Right lobe of liver (tissue), 6 donors: ENCODE measurements around the gene RAB42. TPM values are rescaled to one million over a fixed set of nuclear protein-coding genes. Genes with fewer than 3 reads are reported as not detected.

ENCODE experiments used
- ATAC-seq, 4 donors: fragments of 200-7000 bp; cut with Tn5 transposase; one replicate each; pipeline ENCODE4 v1.9.1; 2020; ENCODE audit warnings: mild to moderate bottlenecking in 4 of 4, moderate library complexity in 4 of 4
- DNase-seq, 3 donors: peaks; one replicate each; pipeline ENCODE4 v3.0.0-alpha.2; 2020
- H3K27ac ChIP-seq, 3 donors: fragments of 200-600 bp; one replicate each; pipeline ENCODE4 v1.8.0; 2022
- H3K27me3 ChIP-seq, 2 donors: fragments of 200-600 bp; one replicate each; pipeline ENCODE4 v1.8.0; 2022
- H3K36me3 ChIP-seq, 4 donors: fragments of 200-600 bp; sonication (generic) in 1 of 4; one replicate each; pipeline versions ENCODE4 v1.5.1 to v1.8.0; 2017 to 2022; ENCODE audit warnings: control low read depth in 1 of 4
- H3K4me1 ChIP-seq, 4 donors: fragments of 200-600 bp; sonication (generic) in 1 of 4; one replicate each; pipeline versions ENCODE4 v1.5.1 to v1.8.0; 2017 to 2022; ENCODE audit warnings: control low read depth in 1 of 4
- H3K4me3 ChIP-seq, 3 donors: fragments of 200-600 bp; one replicate each; pipeline ENCODE4 v1.8.0; 2022
- H3K9me3 ChIP-seq, 4 donors: fragments of 200-600 bp; sonication (generic) in 1 of 4; one replicate each; pipeline versions ENCODE4 v1.5.1 to v1.8.0; 2017 to 2022; ENCODE audit warnings: control low read depth in 1 of 4
- CTCF ChIP-seq, 4 donors: fragments of 200-600 bp in 3 of 4; fragments of 450-650 bp in 1 of 4; IDR thresholded peaks; one replicate each; pipeline versions ENCODE4 v1.5.1 to v1.8.0; 2016 to 2022; ENCODE audit warnings: antibody characterized with exemption in 4 of 4, mild to moderate bottlenecking in 2 of 4
- POLR2A ChIP-seq: fragments of 450-650 bp; IDR thresholded peaks from one replicate; pipeline ENCODE4 v1.6.1; 2017; ENCODE audit warnings: antibody characterized with exemption, mild to moderate bottlenecking
- WGBS: methylation state at CpG from one replicate; pipeline ENCODE4 v1.1.6; 2018; ENCODE audit warnings: low coverage, low lambda C conversion rate; ENCODE audit not compliant: insufficient coverage; ENCODE audit errors: missing lambda C conversion rate; 5-methylcytosine and 5-hydroxymethylcytosine counted together
- intact Hi-C, 2 donors: fragments of 100-400 bp; cut with DNase I; formaldehyde crosslinking; loops; one replicate each; pipeline versions ENCODE4 v1.11.2 to v1.14.1; 2022
- total RNA-seq, 6 experiments: library from RNA; depleted of rRNA in 2 of 6; stranded (reverse); fragments of >200 nt in 2 of 6; fragmentation: NEBNext Ultra II Directional in 3 of 6; extraction: Animal tissue kit (Norgen Biotek cat#: 25700) in 3 of 6; gene quantifications; one replicate each; pipeline versions ENCODE4 v1.1.0 to v1.2.4, GENCODE V29; 2016 to 2023
- donor health status: DM: no; HTN: yes; CAD: no.
- donor health status: DM: no; HTN: no; CAD: no.
- donor health status: DM: no; HTN: no; CAD: no.
- donor health status: DM: no; HTN: yes; CAD: no.
- donor health status: DM: no; HTN: yes; CAD: no.

The RAB42 gene
- total RNA-seq, 6 experiments from 2014 or later: 0.28 to 12.0 (median 1.2) TPM

DNA sequence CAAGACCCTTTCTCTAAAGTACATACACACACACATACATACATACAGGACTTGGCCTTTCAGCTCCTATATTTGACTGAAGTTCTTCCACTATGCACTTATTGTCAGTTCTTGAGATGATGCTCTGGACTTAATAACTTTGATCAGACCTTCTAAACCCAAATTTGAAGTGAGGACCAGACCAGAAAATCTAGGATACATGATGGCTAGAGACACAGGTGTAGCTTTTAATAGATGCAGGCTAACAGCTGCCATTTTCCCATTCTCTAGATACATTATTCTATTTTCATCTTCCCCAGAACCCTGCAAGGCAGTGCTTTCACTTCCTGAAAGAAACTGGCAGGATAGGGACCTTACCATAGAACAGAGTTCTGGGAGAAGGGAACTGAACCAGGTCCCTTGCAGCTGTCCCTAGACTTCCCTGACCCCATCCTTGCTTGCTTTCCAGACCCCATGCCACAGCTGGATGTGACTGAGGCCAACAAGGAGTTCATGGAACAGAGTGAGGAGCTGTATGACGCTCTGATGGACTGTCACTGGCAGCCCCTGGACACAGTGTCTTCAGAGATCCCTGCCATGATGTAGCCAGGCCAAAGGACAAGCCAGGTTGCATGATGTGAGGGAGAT is 14.9 kb upstream of the RAB42 start:
- no peaks in the 10 kb centered on the region for H3K9me3 ChIP-seq
- peaks cover 0 to 46% (median 19%) of the 10 kb centered on the region in 4 donors for H3K36me3 ChIP-seq
- no peak overlapping the region for H3K27ac ChIP-seq
- intact Hi-C loops: no loop called here
- DNase-seq (no peak), ATAC-seq (no peak)
- H3K4me1 ChIP-seq: peaks cover 0 to 13% (median 4%) of the 10 kb centered on the region in 4 donors
- no peaks in the 10 kb centered on the region for H3K27me3 ChIP-seq
- H3K4me3 ChIP-seq: no peak overlapping the region
- TF ChIP-seq CTCF (IDR thresholded peaks at IDR 0.05) (no peak), POLR2A (no peak)
- WGBS: no CpG with 5 or more reads among the region's 1 CpG

GRCh38 chr1:28577738-28578536 is 14.1 kb upstream of the RAB42 start:
- no peaks in the 10 kb centered on the region for H3K27me3 ChIP-seq
- peaks cover 0 to 18% (median 7%) of the 10 kb centered on the region in 4 donors for H3K4me1 ChIP-seq
- ATAC-seq: no peak
- H3K27ac ChIP-seq: no peak overlapping the region
- H3K9me3 ChIP-seq: no peaks in the 10 kb centered on the region
- no peak overlapping the region for H3K4me3 ChIP-seq
- DNase-seq: no peak
- intact Hi-C loops: no loop called here
- TF ChIP-seq POLR2A: no peak
- TF ChIP-seq CTCF (IDR thresholded peaks at IDR 0.05): no peak
- H3K36me3 ChIP-seq: peaks cover 0 to 46% (median 17%) of the 10 kb centered on the region in 4 donors
- WGBS: 85% methylated on average over 6 of the region's 6 CpGs

DNA sequence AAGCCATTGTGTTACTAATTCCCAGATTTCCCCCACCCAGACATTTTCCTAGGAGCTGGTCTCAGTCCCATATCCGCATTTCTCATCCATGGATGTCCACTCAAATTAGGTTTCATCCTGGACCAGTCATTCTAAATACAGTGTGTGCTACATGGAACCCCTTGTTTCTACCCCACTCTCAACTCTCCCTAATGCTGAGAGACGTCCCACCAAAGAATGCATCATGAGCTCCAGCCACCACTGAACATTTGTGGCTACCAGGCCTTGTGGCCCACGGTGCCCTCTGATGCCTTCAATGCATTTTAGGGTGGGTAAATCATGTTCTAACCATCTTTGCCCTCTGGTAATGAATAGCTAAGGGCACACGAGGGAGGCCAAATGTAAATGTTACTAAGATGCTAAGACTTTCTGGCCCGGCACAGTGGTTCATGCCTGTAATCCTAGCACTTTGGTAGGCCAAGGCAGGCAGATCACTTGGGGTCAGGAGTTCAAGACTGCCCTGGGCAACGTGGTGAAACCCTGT is 13.3 kb upstream of the RAB42 start:
- ATAC-seq (no peak), DNase-seq (no peak)
- 68% methylated on average over 4 of the region's 6 CpGs for WGBS
- H3K27ac ChIP-seq: no peak overlapping the region
- H3K4me3 ChIP-seq: no peak overlapping the region
- peaks cover 0 to 40% (median 17%) of the 10 kb centered on the region in 4 donors for H3K36me3 ChIP-seq
- peaks cover 0 to 18% (median 7%) of the 10 kb centered on the region in 4 donors for H3K4me1 ChIP-seq
- no peaks in the 10 kb centered on the region for H3K9me3 ChIP-seq
- intact Hi-C loops: no loop called here
- no peaks in the 10 kb centered on the region for H3K27me3 ChIP-seq
- TF ChIP-seq POLR2A (no peak), CTCF (IDR thresholded peaks at IDR 0.05) (no peak)

- Histone ChIP-seq H3K4me1 (peaks cover 0 to 18% (median 7%) of the 10 kb centered on the region in 4 donors), H3K9me3 (no peaks in the 10 kb centered on the region), H3K4me3 (no peak overlapping the region), H3K27ac (no peak overlapping the region), H3K27me3 (no peaks in the 10 kb centered on the region), H3K36me3 (peaks cover 0 to 38% (median 17%) of the 10 kb centered on the region in 4 donors)
- ATAC-seq (no peak), DNase-seq (no peak)
- intact Hi-C loops: no loop called here
- TF ChIP-seq CTCF (IDR thresholded peaks at IDR 0.05): no peak
- TF ChIP-seq POLR2A: no peak
- 92% methylated on average over 1 of the region's 1 CpG for WGBS
Observed at GRCh38 chr1:28579401-28579800, 12.7 kb upstream of the RAB42 start.
